Ovary (tissue), 9 donors: ENCODE data around the gene ADARB2. TPM values are rescaled to one million over a fixed set of nuclear protein-coding genes. Genes with fewer than 3 reads are reported as not detected.

ENCODE experiments used
- DNase-seq, 5 donors: peaks; one replicate each; pipeline ENCODE4 v3.0.0-alpha.2; 2019 to 2020
- H3K27ac ChIP-seq, 2 donors: fragments of 200-600 bp; one replicate each; pipeline versions ENCODE4 v1.5.1 to v1.8.0; 2019 to 2022
- H3K27me3 ChIP-seq: fragments of 200-600 bp; one replicate; pipeline ENCODE4 v1.8.0; 2022
- H3K36me3 ChIP-seq: fragments of 200-600 bp; sonication (generic); one replicate; pipeline ENCODE4 v1.5.1; 2019
- H3K4me1 ChIP-seq: one replicate; pipeline ENCODE4 v1.8.1; 2013; ENCODE audit warnings: mild to moderate bottlenecking, moderate library complexity; ENCODE audit not compliant: insufficient read depth
- H3K4me3 ChIP-seq: fragments of 200-600 bp; sonication (generic); one replicate; pipeline ENCODE4 v1.5.1; 2017
- H3K9me3 ChIP-seq, 2 donors: fragments of 200-600 bp in 1 of 2; sonication (generic) in 1 of 2; one replicate each; pipeline versions ENCODE4 v1.5.1 to v1.8.1; 2013 to 2019; ENCODE audit warnings: mild to moderate bottlenecking in 1 of 2, moderate library complexity in 1 of 2
- EP300 ChIP-seq: sonication (generic); formaldehyde crosslinking; IDR thresholded peaks from one replicate; pipeline ENCODE4 v1.6.1; 2017; ENCODE audit warnings: antibody characterized with exemption
- POLR2A ChIP-seq: fragments of 450-650 bp; IDR thresholded peaks from one replicate; pipeline ENCODE4 v1.6.1; 2017; ENCODE audit warnings: antibody characterized with exemption, mild to moderate bottlenecking, moderate library complexity
- WGBS, 3 donors: extraction: QIAGEN DNeasy Blood & Tissue Kit in 1 of 3; methylation state at CpG; one replicate each; pipeline versions ENCODE4 v1.1.5 to v1.1.7; 2013 to 2017; 5-methylcytosine and 5-hydroxymethylcytosine counted together
- intact Hi-C, 4 donors: fragments of 100-400 bp; cut with DNase I; formaldehyde crosslinking; loops; one replicate each; pipeline versions ENCODE4 v1.11.0 to v1.15.1; 2022 to 2023
- polyA plus RNA-seq, 2 donors: library from polyadenylated mRNA; stranded (reverse); fragments of 200-250 nt in 1 of 2; fragments of 350-450 nt in 1 of 2; fragmentation: Illumina TruSeq in 1 of 2; extraction: RNeasy Lipid Tissue Mini Kit (QIAGEN cat#74804) in 1 of 2; gene quantifications; one replicate each; pipeline ENCODE4 v1.2.3, GENCODE V29; 2013 to 2014
- total RNA-seq, 7 donors: library from RNA; depleted of rRNA in 2 of 7; stranded (reverse); fragments of >200 nt in 2 of 7; fragmentation: NEBNext Ultra II Directional in 3 of 7; extraction: Animal tissue kit (Norgen Biotek cat#: 25700) in 3 of 7; gene quantifications; one replicate each; pipeline versions ENCODE4 v1.1.0 to v1.2.4, GENCODE V29; 2016 to 2023
- TF ChIP-seq, protein P1 (sequence below), 3 donors: fragments of 450-650 bp in 2 of 3; fragments of 200-600 bp in 1 of 3; IDR thresholded peaks; one replicate each; pipeline versions ENCODE4 v1.5.1 to v1.8.0; 2016 to 2022; ENCODE audit warnings: antibody characterized with exemption in 3 of 3, mild to moderate bottlenecking in 1 of 3
- donor health status: DM: no; HTN: no; CAD: no; lungs with moderate emphysema.
- donor health status: DM: no; HTN: no; CAD: no.
- donor health status: Bipolar disorder and iron deficiency.
- donor health status: DM: yes; HTN: yes; CAD: no.
- donor health status: DM: no; HTN: no; CAD: no.
- donor health status: DM: yes; HTN: yes; CAD: no.

The ADARB2 gene
- total and polyA plus RNA-seq, 9 donors: 0.12 to 2.0 (median 0.36) TPM; not detected in 2

DNA sequence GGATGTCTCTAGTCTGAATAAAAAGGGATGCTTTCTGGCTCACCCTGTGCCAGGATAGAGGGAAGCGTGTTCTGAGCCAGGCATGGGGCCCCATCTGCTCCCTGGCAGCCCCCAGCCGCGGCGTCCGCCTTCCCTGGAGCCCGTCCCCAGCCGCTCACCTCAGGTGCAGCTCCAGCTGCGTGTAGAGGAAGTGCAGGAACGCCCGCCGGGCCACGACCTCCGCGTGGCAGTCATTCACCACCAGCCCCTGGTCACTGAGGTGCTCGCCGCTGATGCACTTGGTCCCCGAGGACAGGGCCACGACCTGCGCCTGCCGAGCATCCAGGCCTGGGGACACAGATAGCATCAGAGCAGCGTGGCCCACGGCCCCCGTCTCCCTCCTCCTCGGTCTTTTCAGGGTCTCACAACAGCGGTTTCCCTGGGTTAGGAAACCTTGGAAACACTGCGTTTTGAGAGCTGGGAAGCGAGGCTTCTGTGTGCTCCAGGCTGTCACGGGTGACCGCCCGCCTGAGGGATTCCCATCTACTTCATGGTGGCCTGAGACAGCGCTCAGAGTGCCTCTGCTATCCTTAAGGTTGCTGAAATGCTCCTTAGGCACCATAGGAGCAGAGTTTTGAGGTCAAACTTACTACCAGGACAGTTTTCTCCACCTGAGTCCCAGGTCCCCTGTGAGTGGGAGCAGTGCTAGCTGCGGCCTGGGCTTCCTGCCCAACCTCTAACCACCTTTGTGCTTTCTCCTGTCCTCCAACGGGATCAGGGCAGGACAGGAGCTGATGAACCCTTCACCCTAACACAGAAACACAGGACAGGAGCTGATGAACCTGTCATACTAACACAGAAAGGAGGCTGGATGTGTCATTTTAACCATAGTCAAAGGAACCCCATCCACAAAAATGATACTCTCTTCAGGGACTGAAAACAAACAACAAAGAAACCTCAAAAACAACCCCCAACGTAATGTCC is 495.1 kb downstream of the ADARB2 start:
- TF ChIP-seq, protein P1, sequence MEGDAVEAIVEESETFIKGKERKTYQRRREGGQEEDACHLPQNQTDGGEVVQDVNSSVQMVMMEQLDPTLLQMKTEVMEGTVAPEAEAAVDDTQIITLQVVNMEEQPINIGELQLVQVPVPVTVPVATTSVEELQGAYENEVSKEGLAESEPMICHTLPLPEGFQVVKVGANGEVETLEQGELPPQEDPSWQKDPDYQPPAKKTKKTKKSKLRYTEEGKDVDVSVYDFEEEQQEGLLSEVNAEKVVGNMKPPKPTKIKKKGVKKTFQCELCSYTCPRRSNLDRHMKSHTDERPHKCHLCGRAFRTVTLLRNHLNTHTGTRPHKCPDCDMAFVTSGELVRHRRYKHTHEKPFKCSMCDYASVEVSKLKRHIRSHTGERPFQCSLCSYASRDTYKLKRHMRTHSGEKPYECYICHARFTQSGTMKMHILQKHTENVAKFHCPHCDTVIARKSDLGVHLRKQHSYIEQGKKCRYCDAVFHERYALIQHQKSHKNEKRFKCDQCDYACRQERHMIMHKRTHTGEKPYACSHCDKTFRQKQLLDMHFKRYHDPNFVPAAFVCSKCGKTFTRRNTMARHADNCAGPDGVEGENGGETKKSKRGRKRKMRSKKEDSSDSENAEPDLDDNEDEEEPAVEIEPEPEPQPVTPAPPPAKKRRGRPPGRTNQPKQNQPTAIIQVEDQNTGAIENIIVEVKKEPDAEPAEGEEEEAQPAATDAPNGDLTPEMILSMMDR (IDR thresholded peaks at IDR 0.05): no peak
- TF ChIP-seq POLR2A: no peak
- TF ChIP-seq EP300: no peak
- Histone ChIP-seq H3K9me3 (no peaks in the 10 kb centered on the region), H3K27ac (no peak overlapping the region), H3K36me3 (no peaks in the 10 kb centered on the region), H3K27me3 (no peaks in the 10 kb centered on the region), H3K4me1 (no peaks in the 10 kb centered on the region), H3K4me3 (no peak overlapping the region)
- WGBS, 3 donors: 91 to 93% (median 91%) methylated on average over 34 of the region's 34 CpGs
- intact Hi-C loops: no loop called here
- DNase-seq: no peak

DNA sequence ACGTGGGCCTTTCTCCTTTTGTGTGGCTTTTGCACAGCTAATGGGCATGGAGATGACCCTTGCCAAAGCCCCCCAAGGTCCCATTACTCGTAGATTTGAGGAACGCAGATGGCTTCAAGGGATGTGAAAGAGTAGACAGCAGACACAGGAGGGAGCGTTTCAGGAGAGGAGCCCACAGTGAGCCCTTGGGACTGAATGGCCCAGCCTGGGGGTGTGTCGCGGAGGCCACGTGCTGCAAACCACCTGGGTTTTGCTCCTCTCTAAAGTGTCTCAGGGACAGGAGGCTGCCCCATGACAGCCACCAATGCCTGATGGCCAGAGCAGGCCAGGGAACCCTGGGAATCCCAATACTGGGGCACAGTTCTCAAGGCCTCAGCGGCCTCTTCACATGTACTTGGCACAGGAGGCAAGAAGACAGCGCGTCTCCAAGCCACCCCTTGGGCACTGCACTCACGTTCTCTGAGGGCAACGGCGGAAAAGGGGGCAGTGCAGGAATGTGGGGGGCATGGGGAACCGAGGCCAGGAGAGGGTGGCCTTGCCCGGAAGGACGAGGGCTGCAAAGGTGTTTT is 495.9 kb downstream of the ADARB2 start:
- intact Hi-C loops: no loop called here
- H3K27me3 ChIP-seq: no peaks in the 10 kb centered on the region
- WGBS, 3 donors: 89% methylated on average over 16 of the region's 16 CpGs
- no peak for DNase-seq
- no peaks in the 10 kb centered on the region for H3K4me1 ChIP-seq
- no peaks in the 10 kb centered on the region for H3K9me3 ChIP-seq
- no peaks in the 10 kb centered on the region for H3K36me3 ChIP-seq
- TF ChIP-seq POLR2A: no peak
- TF ChIP-seq, protein P1 (IDR thresholded peaks at IDR 0.05): no peak
- TF ChIP-seq EP300: no peak
- H3K4me3 ChIP-seq: no peak overlapping the region
- H3K27ac ChIP-seq: no peak overlapping the region

DNA sequence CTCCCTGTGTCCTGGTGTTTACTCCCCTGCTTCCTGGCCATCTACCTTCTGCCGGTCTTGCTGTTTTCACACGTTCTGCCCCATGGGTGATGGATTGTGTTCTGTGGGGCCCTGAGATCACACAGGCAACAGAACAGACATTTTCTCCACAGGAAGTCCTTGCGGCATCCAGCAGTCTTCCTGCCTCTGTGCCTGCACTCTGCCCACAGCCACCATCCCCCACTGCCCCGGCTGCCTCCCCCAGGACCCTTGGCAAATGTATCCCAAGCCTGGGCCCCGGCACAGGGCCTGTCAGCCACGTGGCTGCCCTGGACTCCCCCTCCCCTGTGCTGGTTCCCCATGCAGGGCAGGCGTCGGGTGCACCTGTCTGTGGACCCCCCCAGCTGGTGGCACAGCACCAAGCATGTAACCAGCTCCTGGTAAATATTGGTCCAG is 497.0 kb downstream of the ADARB2 start:
- H3K4me3 ChIP-seq: no peak overlapping the region
- H3K27ac ChIP-seq: no peak overlapping the region
- H3K9me3 ChIP-seq: no peaks in the 10 kb centered on the region
- no peaks in the 10 kb centered on the region for H3K4me1 ChIP-seq
- WGBS, 3 donors: 26 to 35% (median 34%) methylated on average over 8 of the region's 8 CpGs
- intact Hi-C loops: no loop called here
- no peak for DNase-seq
- TF ChIP-seq EP300 (no peak), POLR2A (no peak)
- TF ChIP-seq, protein P1 (IDR thresholded peaks at IDR 0.05): no peak
- H3K27me3 ChIP-seq: no peaks in the 10 kb centered on the region
- H3K36me3 ChIP-seq: no peaks in the 10 kb centered on the region

DNA sequence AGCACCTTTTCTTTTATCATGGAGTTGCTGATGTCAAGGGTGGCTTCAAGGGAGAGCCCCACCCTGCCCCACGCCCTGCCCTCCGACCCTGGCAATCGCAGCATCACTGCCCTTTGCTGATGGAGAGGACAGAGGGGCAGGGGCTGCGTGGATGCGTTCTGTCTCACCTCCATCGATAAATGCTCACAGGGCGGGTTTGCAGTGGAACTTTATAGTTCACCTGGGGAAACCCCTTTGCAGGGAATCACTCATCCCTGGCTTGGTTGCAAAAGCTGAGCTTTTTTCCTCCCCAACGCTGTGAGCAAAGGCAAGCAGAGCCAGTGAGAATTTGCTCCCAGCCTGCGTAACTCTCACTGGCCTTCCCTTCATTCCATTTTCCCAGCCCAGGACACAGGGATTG is 504.3 kb downstream of the ADARB2 start:
- no peak overlapping the region for H3K4me3 ChIP-seq
- TF ChIP-seq, protein P1 (IDR thresholded peaks at IDR 0.05): no peak
- no peak for TF ChIP-seq EP300
- TF ChIP-seq POLR2A: no peak
- no peaks in the 10 kb centered on the region for H3K27me3 ChIP-seq
- intact Hi-C loops: no loop called here
- no peak for DNase-seq
- 89 to 94% (median 93%) methylated on average over 9 of the region's 9 CpGs for WGBS, 3 donors
- no peaks in the 10 kb centered on the region for H3K4me1 ChIP-seq
- H3K36me3 ChIP-seq: no peaks in the 10 kb centered on the region
- H3K9me3 ChIP-seq: no peaks in the 10 kb centered on the region
- H3K27ac ChIP-seq: no peak overlapping the region
